GM23338 (cell line): ENCODE measurements around the gene CDK18. TPM values are rescaled to one million over a fixed set of nuclear protein-coding genes. Genes with fewer than 3 reads are reported as not detected.

ENCODE experiments used
- ATAC-seq: fragments of 200-7000 bp; cut with Tn5 transposase; 3 replicates; pipeline ENCODE4 v1.9.1; 2020
- DNase-seq: peaks from one replicate; pipeline ENCODE4 v3.0.0-alpha.2; 2015; ENCODE audit warnings: low spot score
- H2AFZ ChIP-seq: fragments of 200-600 bp; sonication (generic); 2 replicates; pipeline ENCODE4 v1.8.0; 2016; ENCODE audit warnings: antibody characterized with exemption, mild to moderate bottlenecking, moderate library complexity
- H3F3A ChIP-seq: fragments of 200-600 bp; sonication (generic); replicated peaks from 2 replicates; pipeline ENCODE4 v1.8.0; 2017; ENCODE audit warnings: antibody characterized with exemption, mixed run types, low read depth
- H3K27ac ChIP-seq: fragments of 200-600 bp; sonication (generic); 2 replicates; pipeline ENCODE4 v1.6.1; 2016; ENCODE audit warnings: low read depth
- H3K27me3 ChIP-seq: fragments of 200-600 bp; sonication (generic); 2 replicates; pipeline ENCODE4 v1.8.0; 2016; ENCODE audit warnings: mild to moderate bottlenecking, mixed run types, moderate library complexity; ENCODE audit not compliant: insufficient read depth
- H3K36me3 ChIP-seq: fragments of 200-600 bp; sonication (generic); 2 replicates; pipeline ENCODE4 v1.8.0; 2016; ENCODE audit warnings: mild to moderate bottlenecking; ENCODE audit not compliant: insufficient read depth
- H3K4me1 ChIP-seq: fragments of 200-600 bp; sonication (generic); 2 replicates; pipeline ENCODE4 v1.8.0; 2016; ENCODE audit warnings: mild to moderate bottlenecking, moderate library complexity; ENCODE audit not compliant: insufficient read depth
- H3K4me2 ChIP-seq: fragments of 200-600 bp; sonication (generic); 2 replicates; pipeline ENCODE4 v1.7.1; 2017; ENCODE audit warnings: mixed run types
- H3K4me3 ChIP-seq: fragments of 200-600 bp; sonication (generic); 2 replicates; pipeline ENCODE4 v1.6.1; 2016; ENCODE audit warnings: mixed run types
- H3K79me2 ChIP-seq: fragments of 200-600 bp; sonication (generic); replicated peaks from 2 replicates; pipeline ENCODE4 v1.8.0; 2017; ENCODE audit warnings: mild to moderate bottlenecking; ENCODE audit not compliant: insufficient read depth
- H3K9me2 ChIP-seq: fragments of 200-600 bp; sonication (generic); 2 replicates; pipeline ENCODE4 v1.8.0; 2017; ENCODE audit not compliant: insufficient read depth
- H4K20me1 ChIP-seq: fragments of 200-600 bp; sonication (generic); replicated peaks from 2 replicates; pipeline ENCODE4 v1.8.0; 2017; ENCODE audit warnings: mild to moderate bottlenecking; ENCODE audit not compliant: insufficient read depth
- H3K27ac Mint-ChIP-seq: 2 replicates; pipeline ENCODE4 v1.8.0; 2020; ENCODE audit warnings: inconsistent platforms, mild to moderate bottlenecking, moderate library complexity, mixed read lengths
- H3K27me3 Mint-ChIP-seq: 3 replicates; pipeline ENCODE4 v1.8.0; 2022; ENCODE audit warnings: low read depth, mild to moderate bottlenecking, moderate library complexity, mixed read lengths, inconsistent platforms; ENCODE audit not compliant: insufficient read depth, poor library complexity
- H3K36me3 Mint-ChIP-seq: 3 replicates; pipeline ENCODE4 v1.8.0; 2021; ENCODE audit warnings: low read depth, mild to moderate bottlenecking, inconsistent platforms, moderate library complexity, mixed read lengths
- H3K4me1 Mint-ChIP-seq: 3 replicates; pipeline ENCODE4 v1.8.0; 2020; ENCODE audit warnings: mild to moderate bottlenecking, inconsistent platforms, mixed read lengths
- H3K4me3 Mint-ChIP-seq: 3 replicates; pipeline ENCODE4 v1.8.0; 2021; ENCODE audit warnings: moderate library complexity, mild to moderate bottlenecking, inconsistent platforms, mixed read lengths
- H3K9me3 Mint-ChIP-seq: 3 replicates; pipeline ENCODE4 v1.8.0; 2020; ENCODE audit warnings: moderate library complexity, mild to moderate bottlenecking, inconsistent platforms, mixed read lengths
- CREB1 ChIP-seq: fragments of 250-450 bp; sonication (Bioruptor Pico); IDR thresholded peaks from 2 replicates; pipeline ENCODE4 v1.5.0; 2020; ENCODE audit warnings: low read depth, mild to moderate bottlenecking, moderate library complexity
- CTCF ChIP-seq, 2 experiments: fragments of 200-600 bp in 1 of 2; sonication (generic) in 1 of 2; conservative IDR thresholded peaks; 2 replicates each; pipeline versions ENCODE4 v1.5.1 to v1.6.1; 2016 to 2017; ENCODE audit warnings: antibody characterized with exemption in 2 of 2, low read depth in 2 of 2, mild to moderate bottlenecking in 2 of 2, moderate library complexity in 1 of 2
- ETS1 ChIP-seq: IDR thresholded peaks from 2 replicates; pipeline ENCODE4 v1.6.1; 2016; ENCODE audit warnings: antibody characterized with exemption
- EZH2 ChIP-seq: fragments of 200-600 bp; sonication (generic); IDR thresholded peaks from one replicate; pipeline ENCODE4 v1.8.0; 2017; ENCODE audit warnings: antibody characterized with exemption, mild to moderate bottlenecking, low read depth; ENCODE audit not compliant: unreplicated experiment
- EZH2phosphoT487 ChIP-seq: fragments of 200-600 bp; sonication (generic); IDR thresholded peaks from one replicate; pipeline ENCODE4 v1.8.1; 2018; ENCODE audit warnings: antibody characterized with exemption; ENCODE audit not compliant: unreplicated experiment
- JUNB ChIP-seq: IDR thresholded peaks from one replicate; pipeline ENCODE4 v1.6.1; 2016; ENCODE audit warnings: antibody characterized with exemption; ENCODE audit not compliant: unreplicated experiment
- NANOG ChIP-seq: IDR thresholded peaks from 2 replicates; pipeline ENCODE4 v1.6.1; 2016; ENCODE audit warnings: antibody characterized with exemption, borderline replicate concordance
- POLR2AphosphoS5 ChIP-seq: IDR thresholded peaks from 2 replicates; pipeline ENCODE4 v1.6.1; 2016; ENCODE audit warnings: antibody characterized with exemption, low read depth
- REST ChIP-seq: IDR thresholded peaks from one replicate; pipeline ENCODE4 v1.6.1; 2018; ENCODE audit warnings: antibody characterized with exemption; ENCODE audit not compliant: unreplicated experiment
- STAT1 ChIP-seq: IDR thresholded peaks from one replicate; pipeline ENCODE4 v1.6.1; 2016; ENCODE audit warnings: antibody characterized with exemption; ENCODE audit not compliant: unreplicated experiment
- ZNF114 ChIP-seq: fragments of 250-450 bp; sonication (Bioruptor Pico); IDR thresholded peaks from 2 replicates; pipeline ENCODE4 v1.5.0; 2020; ENCODE audit warnings: mild to moderate bottlenecking, moderate library complexity
- ZNF331 ChIP-seq: fragments of 250-450 bp; sonication (Bioruptor Pico); IDR thresholded peaks from 2 replicates; pipeline ENCODE4 v1.5.0; 2020; ENCODE audit warnings: low read depth, mild to moderate bottlenecking, moderate library complexity
- ZNF462 ChIP-seq: fragments of 250-450 bp; sonication (Bioruptor Pico); IDR thresholded peaks from 2 replicates; pipeline ENCODE4 v1.5.0; 2020; ENCODE audit warnings: mild to moderate bottlenecking, moderate library complexity
- polyA plus RNA-seq: library from polyadenylated mRNA; unstranded; fragments of >200 nt; fragmentation: Nextera tagmentation; extraction: Ambion mirVana; gene quantifications from 2 replicates; pipeline ENCODE4 v1.2.1, GENCODE V29; 2016
- total RNA-seq: library from RNA; depleted of rRNA; stranded (reverse); fragments of >200 nt; shearing (Covaris generic); gene quantifications from 2 replicates; pipeline ENCODE4 v1.2.3, GENCODE V29; 2014

CDK18 gene
- total and polyA plus RNA-seq, 2 experiments from 2014 or later, result 21.1 to 46.5 TPM

GRCh38 chr1:205474571-205474970 is 29.9 kb upstream of the CDK18 start:
- H3K9me2 ChIP-seq, result no peaks in the 10 kb centered on the region
- ATAC-seq (no peak), DNase-seq (no peak)
- no peaks in the 10 kb centered on the region for H3K36me3 ChIP-seq
- no peak for TF ChIP-seq ZNF462 (CRISPR knock-in tag)
- no peak for TF ChIP-seq EZH2phosphoT487
- no peak for TF ChIP-seq JUNB
- no peak for TF ChIP-seq CREB1 (CRISPR knock-in tag)
- TF ChIP-seq POLR2AphosphoS5, result no peak
- no peak for TF ChIP-seq EZH2
- TF ChIP-seq CTCF (conservative IDR thresholded peaks at IDR 0.05; ENCODE audit: low read depth in 2 of 2), result no peak
- no peak for TF ChIP-seq REST
- no peak for TF ChIP-seq ZNF114 (CRISPR knock-in tag)
- no peak for TF ChIP-seq ETS1
- TF ChIP-seq STAT1, result no peak
- no peak for TF ChIP-seq ZNF331 (CRISPR knock-in tag)
- TF ChIP-seq NANOG, result no peak
- no peak overlapping the region for H3K4me2 ChIP-seq
- H2AFZ ChIP-seq, result no peak overlapping the region
- H3K27me3 Mint-ChIP-seq, result peaks cover 14% of the 10 kb centered on the region
- no peaks in the 10 kb centered on the region for H4K20me1 ChIP-seq
- H3K4me3 Mint-ChIP-seq, result no peak overlapping the region
- H3K79me2 ChIP-seq, result no peaks in the 10 kb centered on the region
- no peak overlapping the region for H3K27ac ChIP-seq
- H3F3A ChIP-seq, result peaks cover 7% of the 10 kb centered on the region; the same call in 1 of the 2 replicates
- peaks cover 35% of the 10 kb centered on the region for H3K4me1 Mint-ChIP-seq
- no peak overlapping the region for H3K27ac Mint-ChIP-seq
- no peaks in the 10 kb centered on the region for H3K27me3 ChIP-seq
- no peak overlapping the region for H3K4me3 ChIP-seq
- peaks cover 6% of the 10 kb centered on the region; the same call in 2 of the 3 replicates for H3K36me3 Mint-ChIP-seq
- peaks cover 18% of the 10 kb centered on the region for H3K4me1 ChIP-seq
- peaks cover 14% of the 10 kb centered on the region for H3K9me3 Mint-ChIP-seq
